ENCODE results near the gene CHMP2A. TPM values are rescaled to one million over a fixed set of nuclear protein-coding genes. Genes with fewer than 3 reads are reported as not detected.

The CHMP2A gene
- total and polyA plus RNA-seq, 2 of the 8 experiments (the other 6 are each of a cell fraction or from before 2014, with no cell fraction given) = 70.0 to 132 TPM

- TF ChIP-seq, protein P1, sequence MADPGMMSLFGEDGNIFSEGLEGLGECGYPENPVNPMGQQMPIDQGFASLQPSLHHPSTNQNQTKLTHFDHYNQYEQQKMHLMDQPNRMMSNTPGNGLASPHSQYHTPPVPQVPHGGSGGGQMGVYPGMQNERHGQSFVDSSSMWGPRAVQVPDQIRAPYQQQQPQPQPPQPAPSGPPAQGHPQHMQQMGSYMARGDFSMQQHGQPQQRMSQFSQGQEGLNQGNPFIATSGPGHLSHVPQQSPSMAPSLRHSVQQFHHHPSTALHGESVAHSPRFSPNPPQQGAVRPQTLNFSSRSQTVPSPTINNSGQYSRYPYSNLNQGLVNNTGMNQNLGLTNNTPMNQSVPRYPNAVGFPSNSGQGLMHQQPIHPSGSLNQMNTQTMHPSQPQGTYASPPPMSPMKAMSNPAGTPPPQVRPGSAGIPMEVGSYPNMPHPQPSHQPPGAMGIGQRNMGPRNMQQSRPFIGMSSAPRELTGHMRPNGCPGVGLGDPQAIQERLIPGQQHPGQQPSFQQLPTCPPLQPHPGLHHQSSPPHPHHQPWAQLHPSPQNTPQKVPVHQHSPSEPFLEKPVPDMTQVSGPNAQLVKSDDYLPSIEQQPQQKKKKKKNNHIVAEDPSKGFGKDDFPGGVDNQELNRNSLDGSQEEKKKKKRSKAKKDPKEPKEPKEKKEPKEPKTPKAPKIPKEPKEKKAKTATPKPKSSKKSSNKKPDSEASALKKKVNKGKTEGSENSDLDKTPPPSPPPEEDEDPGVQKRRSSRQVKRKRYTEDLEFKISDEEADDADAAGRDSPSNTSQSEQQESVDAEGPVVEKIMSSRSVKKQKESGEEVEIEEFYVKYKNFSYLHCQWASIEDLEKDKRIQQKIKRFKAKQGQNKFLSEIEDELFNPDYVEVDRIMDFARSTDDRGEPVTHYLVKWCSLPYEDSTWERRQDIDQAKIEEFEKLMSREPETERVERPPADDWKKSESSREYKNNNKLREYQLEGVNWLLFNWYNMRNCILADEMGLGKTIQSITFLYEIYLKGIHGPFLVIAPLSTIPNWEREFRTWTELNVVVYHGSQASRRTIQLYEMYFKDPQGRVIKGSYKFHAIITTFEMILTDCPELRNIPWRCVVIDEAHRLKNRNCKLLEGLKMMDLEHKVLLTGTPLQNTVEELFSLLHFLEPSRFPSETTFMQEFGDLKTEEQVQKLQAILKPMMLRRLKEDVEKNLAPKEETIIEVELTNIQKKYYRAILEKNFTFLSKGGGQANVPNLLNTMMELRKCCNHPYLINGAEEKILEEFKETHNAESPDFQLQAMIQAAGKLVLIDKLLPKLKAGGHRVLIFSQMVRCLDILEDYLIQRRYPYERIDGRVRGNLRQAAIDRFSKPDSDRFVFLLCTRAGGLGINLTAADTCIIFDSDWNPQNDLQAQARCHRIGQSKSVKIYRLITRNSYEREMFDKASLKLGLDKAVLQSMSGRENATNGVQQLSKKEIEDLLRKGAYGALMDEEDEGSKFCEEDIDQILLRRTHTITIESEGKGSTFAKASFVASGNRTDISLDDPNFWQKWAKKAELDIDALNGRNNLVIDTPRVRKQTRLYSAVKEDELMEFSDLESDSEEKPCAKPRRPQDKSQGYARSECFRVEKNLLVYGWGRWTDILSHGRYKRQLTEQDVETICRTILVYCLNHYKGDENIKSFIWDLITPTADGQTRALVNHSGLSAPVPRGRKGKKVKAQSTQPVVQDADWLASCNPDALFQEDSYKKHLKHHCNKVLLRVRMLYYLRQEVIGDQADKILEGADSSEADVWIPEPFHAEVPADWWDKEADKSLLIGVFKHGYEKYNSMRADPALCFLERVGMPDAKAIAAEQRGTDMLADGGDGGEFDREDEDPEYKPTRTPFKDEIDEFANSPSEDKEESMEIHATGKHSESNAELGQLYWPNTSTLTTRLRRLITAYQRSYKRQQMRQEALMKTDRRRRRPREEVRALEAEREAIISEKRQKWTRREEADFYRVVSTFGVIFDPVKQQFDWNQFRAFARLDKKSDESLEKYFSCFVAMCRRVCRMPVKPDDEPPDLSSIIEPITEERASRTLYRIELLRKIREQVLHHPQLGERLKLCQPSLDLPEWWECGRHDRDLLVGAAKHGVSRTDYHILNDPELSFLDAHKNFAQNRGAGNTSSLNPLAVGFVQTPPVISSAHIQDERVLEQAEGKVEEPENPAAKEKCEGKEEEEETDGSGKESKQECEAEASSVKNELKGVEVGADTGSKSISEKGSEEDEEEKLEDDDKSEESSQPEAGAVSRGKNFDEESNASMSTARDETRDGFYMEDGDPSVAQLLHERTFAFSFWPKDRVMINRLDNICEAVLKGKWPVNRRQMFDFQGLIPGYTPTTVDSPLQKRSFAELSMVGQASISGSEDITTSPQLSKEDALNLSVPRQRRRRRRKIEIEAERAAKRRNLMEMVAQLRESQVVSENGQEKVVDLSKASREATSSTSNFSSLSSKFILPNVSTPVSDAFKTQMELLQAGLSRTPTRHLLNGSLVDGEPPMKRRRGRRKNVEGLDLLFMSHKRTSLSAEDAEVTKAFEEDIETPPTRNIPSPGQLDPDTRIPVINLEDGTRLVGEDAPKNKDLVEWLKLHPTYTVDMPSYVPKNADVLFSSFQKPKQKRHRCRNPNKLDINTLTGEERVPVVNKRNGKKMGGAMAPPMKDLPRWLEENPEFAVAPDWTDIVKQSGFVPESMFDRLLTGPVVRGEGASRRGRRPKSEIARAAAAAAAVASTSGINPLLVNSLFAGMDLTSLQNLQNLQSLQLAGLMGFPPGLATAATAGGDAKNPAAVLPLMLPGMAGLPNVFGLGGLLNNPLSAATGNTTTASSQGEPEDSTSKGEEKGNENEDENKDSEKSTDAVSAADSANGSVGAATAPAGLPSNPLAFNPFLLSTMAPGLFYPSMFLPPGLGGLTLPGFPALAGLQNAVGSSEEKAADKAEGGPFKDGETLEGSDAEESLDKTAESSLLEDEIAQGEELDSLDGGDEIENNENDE (IDR thresholded peaks at IDR 0.05; ENCODE audit: insufficient replicate concordance, low read length) = no peak
- TF ChIP-seq HDAC2 (IDR thresholded peaks at IDR 0.05; ENCODE audit: borderline replicate concordance in 1 of 2, low read depth in 2 of 2, low read length in 2 of 2) = peak; percentile 43 to 53; a peak in 2 of 4 replicates
- TF ChIP-seq BACH1 (IDR thresholded peaks at IDR 0.05; ENCODE audit: low read length) = peak; percentile 62; the same call in 1 of the 2 replicates
- no peak for TF ChIP-seq TEAD4 (IDR thresholded peaks at IDR 0.05; ENCODE audit: low read depth, low read length)
- TF ChIP-seq PHF8 (conservative IDR thresholded peaks at IDR 0.05; ENCODE audit: low read depth, low read length) = no peak; the same call in 1 of the 2 replicates
- TF ChIP-seq TAF7 (optimal IDR thresholded peaks at IDR 0.05; ENCODE audit: borderline replicate concordance, low read depth, low read length) = peak; percentile 50
- no peak for TF ChIP-seq SIRT6 (IDR thresholded peaks at IDR 0.05; ENCODE audit: low read length)
- TF ChIP-seq, protein P2, sequence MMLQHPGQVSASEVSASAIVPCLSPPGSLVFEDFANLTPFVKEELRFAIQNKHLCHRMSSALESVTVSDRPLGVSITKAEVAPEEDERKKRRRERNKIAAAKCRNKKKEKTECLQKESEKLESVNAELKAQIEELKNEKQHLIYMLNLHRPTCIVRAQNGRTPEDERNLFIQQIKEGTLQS (IDR thresholded peaks at IDR 0.05; ENCODE audit: insufficient read depth, low read depth, low read length) = peak; percentile 91
Measured at GRCh38 chr19:58575183-58576041, 20.5 kb upstream of the CHMP2A start (continued).

Measured in H1 (cell line).